ENCODE data around the gene GUCD1. TPM values are rescaled to one million over a fixed set of nuclear protein-coding genes. Genes with fewer than 3 reads are reported as not detected.

GUCD1 gene
- total and polyA plus RNA-seq, 5 donors: 124 to 161 (median 136) TPM

Other genes with a start within 250 kb of the GUCD1 start
- 1 to 10 TPM; 3.7 to 5.6 (median 4.8) TPM for gene ADORA2A, start 127.5 kb downstream of the GUCD1 start, total RNA-seq
- 6.6 TPM for gene ADORA2A, start 127.5 kb downstream of the GUCD1 start, polyA plus RNA-seq
- 1 to 10 TPM; 1.8 to 6.6 (median 2.9) TPM for gene UPB1, start 59.8 kb downstream of the GUCD1 start, total RNA-seq
- 2.7 TPM for gene UPB1, start 59.8 kb downstream of the GUCD1 start, polyA plus RNA-seq
- 10 to 100 TPM; 63.4 to 73.4 (median 67.7) TPM for gene SNRPD3, start 861 bp upstream of the GUCD1 start, total RNA-seq
- 109 TPM for gene SNRPD3, start 861 bp upstream of the GUCD1 start, polyA plus RNA-seq
- gene LRRC75B, start 37.9 kb upstream of the GUCD1 start, total RNA-seq: 1 to 10 TPM; 5.1 to 7.3 (median 5.9) TPM
- gene LRRC75B, start 37.9 kb upstream of the GUCD1 start, polyA plus RNA-seq: 6.1 TPM
- gene GGT1, start 48.1 kb upstream of the GUCD1 start, total RNA-seq: 1 to 10 TPM; 4.1 to 7.2 (median 5.9) TPM
- 3.7 TPM for gene GGT1, start 48.1 kb upstream of the GUCD1 start, polyA plus RNA-seq
- not detected for gene PIWIL3, start 219.6 kb upstream of the GUCD1 start, total RNA-seq
- not detected for gene PIWIL3, start 219.6 kb upstream of the GUCD1 start, polyA plus RNA-seq